Endodermal cell (in vitro differentiated cells): Measurements from ENCODE around the gene RPL29. TPM values are rescaled to one million over a fixed set of nuclear protein-coding genes. Genes with fewer than 3 reads are reported as not detected.

ENCODE experiments used
- DNase-seq: peaks from one replicate; pipeline ENCODE4 v3.0.0-alpha.2; 2017
- H3K27ac ChIP-seq: 2 replicates; pipeline ENCODE4 v1.5.1; 2013; ENCODE audit warnings: mild to moderate bottlenecking, low read depth, low read length, moderate library complexity
- H3K27me3 ChIP-seq: 2 replicates; pipeline ENCODE4 v1.6.1; 2013; ENCODE audit warnings: mild to moderate bottlenecking, low read length, moderate library complexity; ENCODE audit not compliant: insufficient read depth, control insufficient read depth, poor library complexity, severe bottlenecking
- H3K36me3 ChIP-seq: 2 replicates; pipeline ENCODE4 v1.7.0; 2013; ENCODE audit warnings: mild to moderate bottlenecking, low read length, moderate library complexity; ENCODE audit not compliant: control insufficient read depth, insufficient read depth
- H3K4me1 ChIP-seq: one replicate; pipeline ENCODE4 v1.7.0; 2013; ENCODE audit warnings: low read length; ENCODE audit not compliant: control insufficient read depth, insufficient read depth
- H3K4me3 ChIP-seq: 2 replicates; pipeline ENCODE4 v1.5.1; 2013; ENCODE audit warnings: mild to moderate bottlenecking, low read length, moderate library complexity
- H3K9ac ChIP-seq: 2 replicates; pipeline ENCODE4 v1.6.1; 2013; ENCODE audit warnings: mild to moderate bottlenecking, low read length, moderate library complexity; ENCODE audit not compliant: poor library complexity, severe bottlenecking; ENCODE audit errors: extremely low read depth
- H3K9me3 ChIP-seq: 2 replicates; pipeline ENCODE4 v1.6.1; 2013; ENCODE audit warnings: mild to moderate bottlenecking, low read length, moderate library complexity; ENCODE audit not compliant: control insufficient read depth
- H3K27ac Mint-ChIP-seq: 2 replicates; pipeline ENCODE4 v1.8.0; 2020; ENCODE audit warnings: mixed read lengths
- H3K27me3 Mint-ChIP-seq: 2 replicates; pipeline ENCODE4 v1.8.0; 2021; ENCODE audit warnings: mild to moderate bottlenecking, mixed read lengths; ENCODE audit not compliant: insufficient read depth
- H3K36me3 Mint-ChIP-seq: 2 replicates; pipeline ENCODE4 v1.8.0; 2020; ENCODE audit warnings: low read depth, mixed read lengths
- H3K4me1 Mint-ChIP-seq: 2 replicates; pipeline ENCODE4 v1.8.0; 2020; ENCODE audit warnings: mixed read lengths
- H3K4me3 Mint-ChIP-seq: 2 replicates; pipeline ENCODE4 v1.8.0; 2020; ENCODE audit warnings: mild to moderate bottlenecking, moderate library complexity, mixed read lengths
- H3K9me3 Mint-ChIP-seq: 2 replicates; pipeline ENCODE4 v1.8.0; 2020; ENCODE audit warnings: mild to moderate bottlenecking, mixed read lengths
- CTCF ChIP-seq: fragments of 200-600 bp; sonication (generic); conservative IDR thresholded peaks from 2 replicates; pipeline ENCODE4 v1.5.0; 2021; ENCODE audit warnings: antibody characterized with exemption, mild to moderate bottlenecking
- WGBS, 2 experiments: methylation state at CpG; one replicate each; pipeline versions ENCODE4 v1.1.5 to v1.1.7; 2013; ENCODE audit warnings: missing lambda C conversion rate in 2 of 2, mixed read lengths in 1 of 2; ENCODE audit not compliant: insufficient coverage in 1 of 2, insufficient read length in 1 of 2; 5-methylcytosine and 5-hydroxymethylcytosine counted together
- total RNA-seq, 2 donors: library from RNA; stranded (reverse); fragmentation: NEBNext Ultra II Directional in 1 of 2; extraction: Animal tissue kit (Norgen Biotek cat#: 25700) in 1 of 2; gene quantifications; 2 replicates in 1 of 2; 3 replicates in 1 of 2; pipeline ENCODE4 v1.2.1, GENCODE V29; 2021

Gene RPL29
- total RNA-seq, 2 donors from 2014 or later: 1,325 to 1,600 TPM

- Mint-ChIP-seq H3K4me3 (no peak overlapping the region), H3K36me3 (no peaks in the 10 kb centered on the region), H3K27ac (no peak overlapping the region), H3K4me1 (peaks cover 5% of the 10 kb centered on the region), H3K9me3 (no peaks in the 10 kb centered on the region), H3K27me3 (no peaks in the 10 kb centered on the region)
- H3K36me3 ChIP-seq: no peaks in the 10 kb centered on the region
- DNase-seq: no peak
- H3K4me1 ChIP-seq: no peaks in the 10 kb centered on the region
- H3K27ac ChIP-seq: peak overlapping the region; percentile 7
- no peaks in the 10 kb centered on the region for H3K27me3 ChIP-seq
- no peak overlapping the region for H3K4me3 ChIP-seq
- no peak for TF ChIP-seq CTCF
- 92 to 95% methylated on average over 4 to 7 of the region's 7 CpGs for WGBS, 2 experiments
- H3K9me3 ChIP-seq: no peaks in the 10 kb centered on the region
- H3K9ac ChIP-seq: no peak overlapping the region
These were observed 29.8 kb upstream of the RPL29 start for GRCh38 chr3:52025453-52025852.

GRCh38 chr3:52024765-52025452 is 29.2 kb upstream of the RPL29 start:
- Mint-ChIP-seq H3K27me3 (no peaks in the 10 kb centered on the region), H3K9me3 (no peaks in the 10 kb centered on the region), H3K27ac (no peak overlapping the region), H3K4me3 (no peak overlapping the region), H3K4me1 (peaks cover 5% of the 10 kb centered on the region), H3K36me3 (no peaks in the 10 kb centered on the region)
- no peak for DNase-seq
- H3K27ac ChIP-seq: no peak overlapping the region
- TF ChIP-seq CTCF: no peak
- H3K27me3 ChIP-seq: no peaks in the 10 kb centered on the region
- H3K36me3 ChIP-seq: no peaks in the 10 kb centered on the region
- H3K4me3 ChIP-seq: no peak overlapping the region
- 92 to 93% methylated on average over 2 to 6 of the region's 6 CpGs for WGBS, 2 experiments
- no peaks in the 10 kb centered on the region for H3K4me1 ChIP-seq
- no peaks in the 10 kb centered on the region for H3K9me3 ChIP-seq
- H3K9ac ChIP-seq: no peak overlapping the region

GRCh38 chr3:52023860-52024764 is 28.4 kb upstream of the RPL29 start:
- no peaks in the 10 kb centered on the region for H3K27me3 ChIP-seq
- Mint-ChIP-seq H3K36me3 (no peaks in the 10 kb centered on the region), H3K4me3 (no peak overlapping the region), H3K27me3 (no peaks in the 10 kb centered on the region), H3K9me3 (no peaks in the 10 kb centered on the region), H3K27ac (no peak overlapping the region), H3K4me1 (peaks cover 5% of the 10 kb centered on the region)
- H3K4me3 ChIP-seq: no peak overlapping the region
- no peaks in the 10 kb centered on the region for H3K9me3 ChIP-seq
- no peak overlapping the region for H3K27ac ChIP-seq
- no peak for DNase-seq
- H3K4me1 ChIP-seq: no peaks in the 10 kb centered on the region
- WGBS, 2 experiments: 91 to 93% methylated on average over 5 to 8 of the region's 8 CpGs
- TF ChIP-seq CTCF: no peak
- no peak overlapping the region for H3K9ac ChIP-seq
- no peaks in the 10 kb centered on the region for H3K36me3 ChIP-seq
